Measurements from ENCODE around the gene ASB2. TPM values are rescaled to one million over a fixed set of nuclear protein-coding genes. Genes with fewer than 3 reads are reported as not detected.

The ASB2 gene
- polyA plus RNA-seq, 1 donor from 2014 or later = 0.26 TPM

DNA sequence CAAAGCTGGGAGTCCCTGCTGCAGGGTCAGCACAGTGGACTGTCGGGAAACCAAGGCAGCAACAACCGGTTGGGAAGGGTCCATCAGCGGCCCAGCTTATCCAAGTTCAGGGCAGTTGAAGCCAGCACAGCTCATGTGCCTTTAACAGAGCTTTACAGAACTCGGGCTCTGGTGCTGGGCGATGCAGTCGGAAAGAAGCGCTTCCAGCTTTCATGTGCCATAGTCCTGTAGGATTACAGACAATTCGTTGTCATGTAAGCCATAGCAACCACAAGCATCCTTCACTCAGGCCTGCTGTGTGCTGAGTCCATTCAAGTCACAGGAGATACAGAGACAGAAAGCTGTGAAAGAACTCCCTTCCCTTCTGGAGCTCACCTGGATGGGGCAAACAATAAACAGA, 52.7 kb downstream of the ASB2 start:
- no peaks in the 10 kb centered on the region for H3K36me3 ChIP-seq (ENCODE audit: insufficient read depth, low read length)
- no peaks in the 10 kb centered on the region for H4K20me1 ChIP-seq (ENCODE audit: insufficient read depth)
- H3K27ac ChIP-seq (ENCODE audit: low read length) = no peak overlapping the region
- H3K9me3 ChIP-seq (ENCODE audit: low read length) = no peaks in the 10 kb centered on the region
- no peaks in the 10 kb centered on the region for H3F3A ChIP-seq (ENCODE audit: insufficient read depth, low read length, poor library complexity, severe bottlenecking)
- no peak for TF ChIP-seq SMC3 (conservative IDR thresholded peaks at IDR 0.05; ENCODE audit: poor library complexity)
- peak; percentile 25 for TF ChIP-seq MXI1 (conservative IDR thresholded peaks at IDR 0.05; ENCODE audit: poor library complexity, severe bottlenecking)
- H3K9ac ChIP-seq (ENCODE audit: low read length) = no peak overlapping the region
- H3K4me2 ChIP-seq (ENCODE audit: low read length) = no peak overlapping the region
- H3K27me3 ChIP-seq (ENCODE audit: insufficient read depth, low read depth, low read length) = no peaks in the 10 kb centered on the region
- no peaks in the 10 kb centered on the region for H3K9me2 ChIP-seq (ENCODE audit: insufficient read depth, low read length)
- no peaks in the 10 kb centered on the region for H3K79me2 ChIP-seq (replicated peaks; ENCODE audit: insufficient read depth, low read length)
- no peak overlapping the region for H2AFZ ChIP-seq (ENCODE audit: low read depth, low read length)
- H3K4me3 ChIP-seq (ENCODE audit: low read length) = no peak overlapping the region

GRCh38 chr14:93921001-93921806, 55.2 kb downstream of the ASB2 start:
- Histone ChIP-seq H3K9me3 (ENCODE audit: low read length) (no peaks in the 10 kb centered on the region), H3K79me2 (replicated peaks; ENCODE audit: insufficient read depth, low read length) (no peaks in the 10 kb centered on the region), H3K27me3 (ENCODE audit: insufficient read depth, low read depth, low read length) (no peaks in the 10 kb centered on the region), H3K36me3 (ENCODE audit: insufficient read depth, low read length) (no peaks in the 10 kb centered on the region), H3K9ac (ENCODE audit: low read length) (no peak overlapping the region), H4K20me1 (ENCODE audit: insufficient read depth) (no peaks in the 10 kb centered on the region), H3K27ac (ENCODE audit: low read length) (peak overlapping the region; percentile 15), H3K4me2 (ENCODE audit: low read length) (no peak overlapping the region), H3F3A (ENCODE audit: insufficient read depth, low read length, poor library complexity, severe bottlenecking) (no peaks in the 10 kb centered on the region), H2AFZ (ENCODE audit: low read depth, low read length) (no peak overlapping the region), H3K4me3 (ENCODE audit: low read length) (no peak overlapping the region), H3K9me2 (ENCODE audit: insufficient read depth, low read length) (no peaks in the 10 kb centered on the region)
- no peak for TF ChIP-seq EP300 (conservative IDR thresholded peaks at IDR 0.05; ENCODE audit: poor library complexity, severe bottlenecking)

DNA sequence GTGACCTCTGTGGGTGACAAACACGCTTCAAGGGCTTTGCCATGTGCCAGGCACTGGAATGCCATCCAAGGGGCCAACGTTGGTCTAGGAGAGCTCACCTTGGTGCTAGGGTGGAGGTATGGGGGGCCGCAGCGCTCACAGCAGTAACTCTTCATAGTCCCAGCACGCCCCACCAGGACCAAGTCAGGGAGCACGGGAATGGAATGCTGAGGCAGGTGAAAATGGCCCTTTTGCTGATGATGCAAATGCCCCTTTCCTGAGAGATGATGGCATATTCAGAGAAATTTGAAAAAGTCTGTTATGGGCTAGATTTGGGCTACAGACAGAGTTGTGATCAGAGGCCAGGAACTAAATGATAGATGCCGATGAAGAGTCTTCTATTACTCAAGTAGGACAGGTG, 59.2 kb downstream of the ASB2 start:
- no peak for TF ChIP-seq TAF1 (IDR thresholded peaks at IDR 0.05; ENCODE audit: low read depth)
- Histone ChIP-seq H3K9me2 (ENCODE audit: insufficient read depth, low read length) (no peaks in the 10 kb centered on the region), H4K20me1 (ENCODE audit: insufficient read depth) (no peaks in the 10 kb centered on the region), H3F3A (ENCODE audit: insufficient read depth, low read length, poor library complexity, severe bottlenecking) (no peaks in the 10 kb centered on the region), H3K4me2 (ENCODE audit: low read length) (no peak overlapping the region), H3K27ac (ENCODE audit: low read length) (no peak overlapping the region), H2AFZ (ENCODE audit: low read depth, low read length) (no peak overlapping the region), H3K4me3 (ENCODE audit: low read length) (no peak overlapping the region), H3K9me3 (ENCODE audit: low read length) (no peaks in the 10 kb centered on the region), H3K36me3 (ENCODE audit: insufficient read depth, low read length) (no peaks in the 10 kb centered on the region), H3K27me3 (ENCODE audit: insufficient read depth, low read depth, low read length) (no peaks in the 10 kb centered on the region), H3K9ac (ENCODE audit: low read length) (no peak overlapping the region), H3K79me2 (replicated peaks; ENCODE audit: insufficient read depth, low read length) (no peaks in the 10 kb centered on the region)

DNA sequence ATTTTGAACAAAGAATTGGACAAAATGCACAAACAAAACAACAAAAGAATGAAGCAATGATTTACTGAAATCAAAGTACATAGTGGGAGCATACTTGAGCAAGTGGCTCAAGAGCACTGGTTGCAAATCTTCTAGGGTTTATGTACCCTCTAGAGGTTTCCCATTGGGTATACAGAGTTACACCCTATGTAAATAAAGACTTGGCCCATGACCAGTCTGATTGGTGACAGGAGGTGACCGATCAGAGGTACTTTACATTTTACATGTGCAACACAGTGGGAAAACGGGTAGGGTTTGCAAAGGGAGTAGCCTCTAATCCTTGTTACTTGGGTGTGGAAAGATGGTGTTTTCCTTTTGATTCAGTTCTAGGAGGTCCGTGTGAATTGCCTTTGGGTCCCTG, 59.9 kb downstream of the ASB2 start:
- no peaks in the 10 kb centered on the region for H4K20me1 ChIP-seq (ENCODE audit: insufficient read depth)
- TF ChIP-seq MXI1 (conservative IDR thresholded peaks at IDR 0.05; ENCODE audit: poor library complexity, severe bottlenecking) (no peak), RAD21 (conservative IDR thresholded peaks at IDR 0.05) (no peak), EP300 (conservative IDR thresholded peaks at IDR 0.05; ENCODE audit: poor library complexity, severe bottlenecking) (no peak), EZH2 (IDR thresholded peaks at IDR 0.05; ENCODE audit: borderline replicate concordance, insufficient read depth, low read length, poor library complexity, severe bottlenecking) (no peak), POLR2AphosphoS5 (IDR thresholded peaks at IDR 0.05) (no peak)
- TF ChIP-seq, protein P1, sequence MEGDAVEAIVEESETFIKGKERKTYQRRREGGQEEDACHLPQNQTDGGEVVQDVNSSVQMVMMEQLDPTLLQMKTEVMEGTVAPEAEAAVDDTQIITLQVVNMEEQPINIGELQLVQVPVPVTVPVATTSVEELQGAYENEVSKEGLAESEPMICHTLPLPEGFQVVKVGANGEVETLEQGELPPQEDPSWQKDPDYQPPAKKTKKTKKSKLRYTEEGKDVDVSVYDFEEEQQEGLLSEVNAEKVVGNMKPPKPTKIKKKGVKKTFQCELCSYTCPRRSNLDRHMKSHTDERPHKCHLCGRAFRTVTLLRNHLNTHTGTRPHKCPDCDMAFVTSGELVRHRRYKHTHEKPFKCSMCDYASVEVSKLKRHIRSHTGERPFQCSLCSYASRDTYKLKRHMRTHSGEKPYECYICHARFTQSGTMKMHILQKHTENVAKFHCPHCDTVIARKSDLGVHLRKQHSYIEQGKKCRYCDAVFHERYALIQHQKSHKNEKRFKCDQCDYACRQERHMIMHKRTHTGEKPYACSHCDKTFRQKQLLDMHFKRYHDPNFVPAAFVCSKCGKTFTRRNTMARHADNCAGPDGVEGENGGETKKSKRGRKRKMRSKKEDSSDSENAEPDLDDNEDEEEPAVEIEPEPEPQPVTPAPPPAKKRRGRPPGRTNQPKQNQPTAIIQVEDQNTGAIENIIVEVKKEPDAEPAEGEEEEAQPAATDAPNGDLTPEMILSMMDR (IDR thresholded peaks at IDR 0.05; ENCODE audit: poor library complexity, severe bottlenecking) = no peak
- no peaks in the 10 kb centered on the region for H3K27me3 ChIP-seq (ENCODE audit: insufficient read depth, low read depth, low read length)
- H3K79me2 ChIP-seq (replicated peaks; ENCODE audit: insufficient read depth, low read length) = no peaks in the 10 kb centered on the region
- H3K9me3 ChIP-seq (ENCODE audit: low read length) = no peaks in the 10 kb centered on the region
- no peak overlapping the region for H3K27ac ChIP-seq (ENCODE audit: low read length)
- no peak overlapping the region for H3K9ac ChIP-seq (ENCODE audit: low read length)
- no peaks in the 10 kb centered on the region for H3K9me2 ChIP-seq (ENCODE audit: insufficient read depth, low read length)
- no peak overlapping the region for H3K4me2 ChIP-seq (ENCODE audit: low read length)
- H3K4me3 ChIP-seq (ENCODE audit: low read length) = no peak overlapping the region
- H3K36me3 ChIP-seq (ENCODE audit: insufficient read depth, low read length) = no peaks in the 10 kb centered on the region
- no peaks in the 10 kb centered on the region for H3F3A ChIP-seq (ENCODE audit: insufficient read depth, low read length, poor library complexity, severe bottlenecking)
- no peak overlapping the region for H2AFZ ChIP-seq (ENCODE audit: low read depth, low read length)
